ENCODE results near the gene TLK1.

DNA sequence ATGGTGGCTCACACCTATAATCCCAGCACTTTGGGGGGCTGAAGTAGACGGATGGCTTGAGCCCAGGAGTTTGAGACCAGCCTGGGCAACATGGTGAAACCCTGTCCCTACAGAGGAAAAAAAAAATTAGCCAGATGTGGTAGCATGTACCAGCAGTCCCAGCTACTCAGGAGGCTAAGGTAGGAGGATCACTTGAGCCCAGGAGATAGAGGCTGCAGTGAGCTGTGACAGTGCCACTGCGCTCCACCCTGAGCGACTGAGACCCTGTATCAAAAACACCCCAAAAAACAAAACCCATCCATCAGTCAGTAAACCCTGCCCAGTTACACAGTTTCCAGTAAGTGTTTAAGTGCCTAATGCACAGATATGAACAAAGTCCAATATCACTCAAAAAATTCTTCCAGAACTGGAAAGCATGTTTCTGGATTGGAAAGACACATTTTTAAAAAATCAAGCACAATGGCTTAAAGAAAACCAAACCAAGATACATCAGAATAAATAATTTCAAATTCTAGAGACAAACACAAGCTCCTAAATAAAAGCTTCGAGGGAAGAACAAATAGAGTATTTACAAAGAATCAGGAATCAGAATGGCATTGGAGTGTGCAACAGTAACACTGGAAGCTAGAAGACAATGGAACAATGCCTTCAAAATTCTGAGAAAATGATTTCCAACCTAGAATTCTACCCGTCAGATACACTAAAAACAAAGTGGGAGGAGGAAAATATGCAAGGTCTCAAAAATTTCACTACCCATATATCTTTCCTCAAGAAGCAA, 72.4 kb downstream of the TLK1 start:
- no peak for TF ChIP-seq CTCF (IDR thresholded peaks at IDR 0.05; ENCODE audit: insufficient read depth, low read depth, low read length)
- TF ChIP-seq EZH2 (IDR thresholded peaks at IDR 0.05; ENCODE audit: insufficient read depth, low read length): no peak

Data from astrocyte (in vitro differentiated cells and primary cell).